ENCODE data around the gene SLC9A7. TPM values are rescaled to one million over a fixed set of nuclear protein-coding genes. Genes with fewer than 3 reads are reported as not detected.

SLC9A7 gene
- total and polyA plus RNA-seq, 2 experiments from 2014 or later, result 14.1 to 52.9 TPM

DNA sequence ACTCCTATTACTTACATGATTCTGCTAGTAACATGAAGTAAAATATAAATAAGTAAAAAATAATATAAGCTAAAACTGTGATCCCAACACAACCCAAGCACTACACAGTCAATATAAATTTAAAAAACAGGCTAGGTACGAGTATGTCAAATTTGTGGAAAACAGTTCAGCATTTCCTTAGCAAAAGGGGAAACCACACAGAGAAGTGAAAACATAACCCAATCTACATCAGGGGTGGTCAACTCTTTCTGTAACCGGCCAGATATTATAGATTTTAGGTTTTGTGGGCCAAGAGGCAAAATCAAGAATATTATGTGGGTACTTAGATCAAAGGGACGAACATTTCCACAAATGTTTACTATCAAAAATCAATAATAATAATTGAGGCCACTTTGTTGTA lies 115.3 kb downstream of the SLC9A7 start:
- Histone ChIP-seq H3K27me3 (replicated peaks; ENCODE audit: insufficient read depth) (no peaks in the 10 kb centered on the region), H3K79me2 (ENCODE audit: insufficient read depth) (no peaks in the 10 kb centered on the region), H3K4me2 (ENCODE audit: unreplicated experiment) (no peak overlapping the region), H3K9ac (no peak overlapping the region), H3K9me3 (ENCODE audit: low read depth) (no peaks in the 10 kb centered on the region), H3K36me3 (ENCODE audit: low read depth) (no peaks in the 10 kb centered on the region; the same call in 1 of the 2 replicates), H3K4me3 (no peak overlapping the region), H3F3A (ENCODE audit: insufficient read depth) (peaks cover 2% of the 10 kb centered on the region; the same call in 1 of the 2 replicates), H3K9me2 (ENCODE audit: insufficient read depth) (no peaks in the 10 kb centered on the region), H2AFZ (no peak overlapping the region), H4K20me1 (ENCODE audit: insufficient read depth) (no peaks in the 10 kb centered on the region), H3K27ac (no peak overlapping the region), H3K4me1 (ENCODE audit: insufficient read depth) (0 out of 2 replicates have a peak, but pooled peaks cover 3% of the 10 kb centered on the region)
- WGBS, 2 experiments (ENCODE audit: low coverage in 1 of 2, low lambda C conversion rate in 2 of 2, missing lambda C conversion rate in 2 of 2), result 88 to 96% methylated on average over 3 of the region's 3 CpGs
- no peak for DNase-seq
- in situ Hi-C loops (cut with MboI), result no loop called here
- no peak for TF ChIP-seq EZH2 (IDR thresholded peaks at IDR 0.05; ENCODE audit: insufficient read depth, poor library complexity, severe bottlenecking)
- TF ChIP-seq EZH2phosphoT487 (IDR thresholded peaks at IDR 0.05; ENCODE audit: insufficient read depth, low read depth), result no peak

GRCh38 chrX:46642145-46642544 lies 116.8 kb downstream of the SLC9A7 start:
- Histone ChIP-seq H3K4me2 (ENCODE audit: unreplicated experiment) (no peak overlapping the region), H3K9ac (no peak overlapping the region), H4K20me1 (ENCODE audit: insufficient read depth) (no peaks in the 10 kb centered on the region), H3K27ac (no peak overlapping the region), H2AFZ (no peak overlapping the region), H3K36me3 (ENCODE audit: low read depth) (no peaks in the 10 kb centered on the region; the same call in 1 of the 2 replicates), H3K79me2 (ENCODE audit: insufficient read depth) (no peaks in the 10 kb centered on the region), H3K27me3 (replicated peaks; ENCODE audit: insufficient read depth) (no peaks in the 10 kb centered on the region), H3K4me1 (ENCODE audit: insufficient read depth) (peaks cover 11% of the 10 kb centered on the region), H3K9me2 (ENCODE audit: insufficient read depth) (no peaks in the 10 kb centered on the region), H3K4me3 (no peak overlapping the region), H3F3A (ENCODE audit: insufficient read depth) (peaks cover 17% of the 10 kb centered on the region; the same call in 1 of the 2 replicates), H3K9me3 (ENCODE audit: low read depth) (no peaks in the 10 kb centered on the region)
- TF ChIP-seq EZH2phosphoT487 (IDR thresholded peaks at IDR 0.05; ENCODE audit: insufficient read depth, low read depth) (no peak), EZH2 (IDR thresholded peaks at IDR 0.05; ENCODE audit: insufficient read depth, poor library complexity, severe bottlenecking) (no peak)
- 61 to 62% methylated on average over 4 of the region's 4 CpGs for whole genome bisulfite sequencing, 2 experiments (ENCODE audit: low coverage in 1 of 2, low lambda C conversion rate in 2 of 2, missing lambda C conversion rate in 2 of 2)
- DNase-seq, result peak; percentile 36
- in situ Hi-C loops (cut with MboI), result no loop called here

DNA sequence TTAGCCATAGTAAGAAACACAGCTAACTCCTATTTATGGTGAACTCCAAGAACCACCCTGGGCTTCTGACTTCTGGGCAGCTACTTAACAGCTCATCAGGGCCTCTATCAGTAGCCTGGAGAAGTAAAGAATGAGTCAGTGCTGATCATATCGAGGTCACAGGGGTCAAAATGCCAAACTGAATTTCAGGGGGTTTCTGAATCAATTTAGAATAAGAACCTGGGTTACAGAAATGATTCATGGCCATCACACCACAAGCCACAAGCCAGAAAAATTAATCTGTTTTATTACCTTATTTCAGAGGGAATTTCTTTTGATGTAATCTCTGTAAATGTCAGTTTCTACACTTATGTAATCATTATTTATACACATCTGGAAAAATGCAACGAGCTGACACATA lies 121.0 kb downstream of the SLC9A7 start:
- no peak overlapping the region for H2AFZ ChIP-seq
- H3K9me3 ChIP-seq (ENCODE audit: low read depth), result no peaks in the 10 kb centered on the region
- H3K79me2 ChIP-seq (ENCODE audit: insufficient read depth), result no peaks in the 10 kb centered on the region
- H3K27me3 ChIP-seq (replicated peaks; ENCODE audit: insufficient read depth), result no peaks in the 10 kb centered on the region
- H3K4me3 ChIP-seq, result no peak overlapping the region
- peaks cover 24% of the 10 kb centered on the region; the same call in 1 of the 2 replicates for H3F3A ChIP-seq (ENCODE audit: insufficient read depth)
- no peak overlapping the region for H3K4me2 ChIP-seq (ENCODE audit: unreplicated experiment)
- H3K4me1 ChIP-seq (ENCODE audit: insufficient read depth), result peaks cover 36% of the 10 kb centered on the region
- H3K9me2 ChIP-seq (ENCODE audit: insufficient read depth), result no peaks in the 10 kb centered on the region
- H3K9ac ChIP-seq, result peak overlapping the region; percentile 8; the same call in 1 of the 2 replicates
- 11 to 15% methylated on average over 2 of the region's 2 CpGs for WGBS, 2 experiments (ENCODE audit: low coverage in 1 of 2, low lambda C conversion rate in 2 of 2, missing lambda C conversion rate in 2 of 2)
- peak; percentile 39 for DNase-seq
- H3K27ac ChIP-seq, result no peak overlapping the region
- in situ Hi-C loops (cut with MboI), result no loop called here
- H4K20me1 ChIP-seq (ENCODE audit: insufficient read depth), result no peaks in the 10 kb centered on the region
- no peak for TF ChIP-seq EZH2phosphoT487 (IDR thresholded peaks at IDR 0.05; ENCODE audit: insufficient read depth, low read depth)
- TF ChIP-seq EZH2 (IDR thresholded peaks at IDR 0.05; ENCODE audit: insufficient read depth, poor library complexity, severe bottlenecking), result no peak
- no peaks in the 10 kb centered on the region for H3K36me3 ChIP-seq (ENCODE audit: low read depth)

- in situ Hi-C loops (cut with MboI), result no loop called here
Measured at GRCh38 chrX:46636223-46636622, 122.7 kb downstream of the SLC9A7 start.

More at GRCh38 chrX:46636223-46636622, 122.7 kb downstream of the SLC9A7 start:
- Histone ChIP-seq H3K9ac (no peak overlapping the region), H3K27ac (no peak overlapping the region), H3K4me2 (ENCODE audit: unreplicated experiment) (no peak overlapping the region), H3K4me3 (no peak overlapping the region), H3K27me3 (replicated peaks; ENCODE audit: insufficient read depth) (no peaks in the 10 kb centered on the region), H3K79me2 (ENCODE audit: insufficient read depth) (no peaks in the 10 kb centered on the region), H2AFZ (no peak overlapping the region), H3K36me3 (ENCODE audit: low read depth) (no peaks in the 10 kb centered on the region), H3K4me1 (ENCODE audit: insufficient read depth) (peaks cover 36% of the 10 kb centered on the region), H3K9me2 (ENCODE audit: insufficient read depth) (no peaks in the 10 kb centered on the region), H3K9me3 (ENCODE audit: low read depth) (no peaks in the 10 kb centered on the region), H3F3A (ENCODE audit: insufficient read depth) (peaks cover 24% of the 10 kb centered on the region; the same call in 1 of the 2 replicates), H4K20me1 (ENCODE audit: insufficient read depth) (no peaks in the 10 kb centered on the region)
- 79% methylated on average over 6 of the region's 6 CpGs for WGBS, 2 experiments (ENCODE audit: low coverage in 1 of 2, low lambda C conversion rate in 2 of 2, missing lambda C conversion rate in 2 of 2)
- no peak for DNase-seq
- TF ChIP-seq EZH2phosphoT487 (IDR thresholded peaks at IDR 0.05; ENCODE audit: insufficient read depth, low read depth) (no peak), EZH2 (IDR thresholded peaks at IDR 0.05; ENCODE audit: insufficient read depth, poor library complexity, severe bottlenecking) (no peak)
